Erythroblast (primary cell): ENCODE results near the gene PAQR3.

Experiments
- GATA1 ChIP-seq: IDR thresholded peaks from 2 replicates; pipeline ENCODE4 v1.6.1; 2011; ENCODE audit warnings: low read depth, mild to moderate bottlenecking, control low read depth, low read length, moderate library complexity
- POLR2A ChIP-seq: IDR thresholded peaks from 2 replicates; pipeline ENCODE4 v1.6.1; 2011; ENCODE audit warnings: mild to moderate bottlenecking, low read length

- TF ChIP-seq POLR2A (no peak), GATA1 (no peak)
These were observed 5.1 kb upstream of the PAQR3 start for GRCh38 chr4:78944381-78944780.
